Uterus (tissue), 4 donors: Measurements from ENCODE around the gene TTC23. TPM values are rescaled to one million over a fixed set of nuclear protein-coding genes. Genes with fewer than 3 reads are reported as not detected.

Experiments
- DNase-seq, 2 donors: peaks; one replicate each; pipeline ENCODE4 v3.0.0-alpha.2; 2019 to 2020
- H3K27ac ChIP-seq, 2 donors: fragments of 200-600 bp; sonication (generic); 1 replicate in 1 of 2; 2 replicates in 1 of 2; pipeline ENCODE4 v1.5.1; 2016 to 2018
- H3K27me3 ChIP-seq, 2 donors: fragments of 200-600 bp; sonication (generic); one replicate each; pipeline ENCODE4 v1.5.1; 2018 to 2019; ENCODE audit warnings: control low read depth in 1 of 2
- H3K36me3 ChIP-seq, 2 donors: fragments of 200-600 bp; sonication (generic); one replicate each; pipeline ENCODE4 v1.5.1; 2019; ENCODE audit warnings: control low read depth in 1 of 2
- H3K4me1 ChIP-seq, 2 donors: fragments of 200-600 bp; sonication (generic); one replicate each; pipeline ENCODE4 v1.5.1; 2018 to 2019; ENCODE audit warnings: control low read depth in 1 of 2
- H3K4me3 ChIP-seq, 2 donors: fragments of 200-600 bp; sonication (generic); 1 replicate in 1 of 2; 2 replicates in 1 of 2; pipeline ENCODE4 v1.5.1; 2018 to 2019; ENCODE audit warnings: mild to moderate bottlenecking in 1 of 2
- H3K9me3 ChIP-seq, 2 donors: fragments of 200-600 bp; sonication (generic); one replicate each; pipeline ENCODE4 v1.5.1; 2019; ENCODE audit warnings: control low read depth in 1 of 2
- POLR2A ChIP-seq, 2 donors: fragments of 450-650 bp; IDR thresholded peaks; one replicate each; pipeline ENCODE4 v1.6.1; 2016; ENCODE audit warnings: antibody characterized with exemption in 2 of 2, mild to moderate bottlenecking in 1 of 2, moderate library complexity in 1 of 2
- intact Hi-C: fragments of 100-400 bp; cut with DNase I; formaldehyde crosslinking; loops from one replicate; pipeline ENCODE4 v1.15.1; 2023; ENCODE audit warnings: low total_unique reads
- total RNA-seq, 4 donors: library from RNA; depleted of rRNA in 3 of 4; stranded (reverse); fragments of >200 nt in 3 of 4; gene quantifications; one replicate each; pipeline versions ENCODE4 v1.1.0 to v1.2.4, GENCODE V29; 2014 to 2023
- TF ChIP-seq, protein P1 (sequence below), 4 experiments: fragments of 200-600 bp in 2 of 4; fragments of 450-650 bp in 2 of 4; sonication (generic) in 2 of 4; IDR thresholded peaks; one replicate each; pipeline ENCODE4 v1.5.1; 2016 to 2019; ENCODE audit warnings: antibody characterized with exemption in 4 of 4, mild to moderate bottlenecking in 2 of 4, moderate library complexity in 1 of 4
- donor health status: DM: yes; HTN: yes; CAD: no.

The TTC23 gene
- total RNA-seq, 4 donors from 2014 or later: 10.0 to 54.1 (median 31.0) TPM

DNA sequence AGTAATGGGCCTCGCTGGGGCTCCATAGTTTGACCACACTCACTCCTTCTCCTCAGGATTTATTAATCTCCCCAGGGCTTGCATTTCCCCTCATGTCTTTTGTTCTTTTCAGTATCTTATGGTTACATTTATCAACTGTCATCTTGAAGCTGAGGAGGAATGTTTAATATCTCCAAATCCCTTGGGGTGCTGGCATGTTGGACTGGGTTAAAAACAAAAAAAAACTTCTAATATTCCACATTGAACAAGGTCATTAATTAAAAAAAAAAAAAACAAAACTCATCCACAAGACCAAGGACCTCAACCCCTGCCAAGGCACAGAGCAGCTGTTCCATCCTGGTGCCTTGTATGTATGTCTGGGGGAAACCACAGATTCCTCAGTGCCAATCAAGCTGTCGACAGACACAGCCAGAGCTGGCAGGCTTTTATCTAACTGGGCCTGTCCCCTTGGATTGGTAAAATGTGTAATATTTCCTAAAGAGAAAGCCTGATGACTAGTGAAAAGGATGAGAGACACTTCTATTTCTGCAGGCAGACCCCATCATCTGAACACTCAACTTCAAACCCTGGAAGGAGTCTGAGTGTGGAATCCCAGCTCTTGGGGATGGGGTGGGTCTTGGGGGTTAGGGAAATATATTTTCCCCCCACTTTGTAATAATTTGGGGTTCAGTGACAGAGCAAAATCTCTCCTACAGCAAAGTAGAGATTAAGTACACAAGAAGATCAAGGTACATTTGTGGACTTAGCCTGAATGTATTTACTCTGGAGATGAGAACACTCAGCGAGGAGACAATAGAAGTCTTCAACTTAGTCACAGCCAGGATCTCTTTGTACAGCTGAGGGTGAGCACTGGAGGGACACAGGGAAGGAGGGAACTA, 69.1 kb downstream of the TTC23 start:
- Histone ChIP-seq H3K4me3 (no peak overlapping the region), H3K27ac (peak overlapping the region in 1 of 2 donors; percentile 36), H3K4me1 (peaks cover 0 to 4% of the 10 kb centered on the region in 2 donors), H3K27me3 (no peaks in the 10 kb centered on the region), H3K9me3 (no peaks in the 10 kb centered on the region), H3K36me3 (no peaks in the 10 kb centered on the region)
- intact Hi-C loops: no loop called here
- DNase-seq: no peak
- TF ChIP-seq POLR2A (IDR thresholded peaks at IDR 0.05): no peak
- TF ChIP-seq, protein P1, sequence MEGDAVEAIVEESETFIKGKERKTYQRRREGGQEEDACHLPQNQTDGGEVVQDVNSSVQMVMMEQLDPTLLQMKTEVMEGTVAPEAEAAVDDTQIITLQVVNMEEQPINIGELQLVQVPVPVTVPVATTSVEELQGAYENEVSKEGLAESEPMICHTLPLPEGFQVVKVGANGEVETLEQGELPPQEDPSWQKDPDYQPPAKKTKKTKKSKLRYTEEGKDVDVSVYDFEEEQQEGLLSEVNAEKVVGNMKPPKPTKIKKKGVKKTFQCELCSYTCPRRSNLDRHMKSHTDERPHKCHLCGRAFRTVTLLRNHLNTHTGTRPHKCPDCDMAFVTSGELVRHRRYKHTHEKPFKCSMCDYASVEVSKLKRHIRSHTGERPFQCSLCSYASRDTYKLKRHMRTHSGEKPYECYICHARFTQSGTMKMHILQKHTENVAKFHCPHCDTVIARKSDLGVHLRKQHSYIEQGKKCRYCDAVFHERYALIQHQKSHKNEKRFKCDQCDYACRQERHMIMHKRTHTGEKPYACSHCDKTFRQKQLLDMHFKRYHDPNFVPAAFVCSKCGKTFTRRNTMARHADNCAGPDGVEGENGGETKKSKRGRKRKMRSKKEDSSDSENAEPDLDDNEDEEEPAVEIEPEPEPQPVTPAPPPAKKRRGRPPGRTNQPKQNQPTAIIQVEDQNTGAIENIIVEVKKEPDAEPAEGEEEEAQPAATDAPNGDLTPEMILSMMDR (IDR thresholded peaks at IDR 0.05): no peak

DNA sequence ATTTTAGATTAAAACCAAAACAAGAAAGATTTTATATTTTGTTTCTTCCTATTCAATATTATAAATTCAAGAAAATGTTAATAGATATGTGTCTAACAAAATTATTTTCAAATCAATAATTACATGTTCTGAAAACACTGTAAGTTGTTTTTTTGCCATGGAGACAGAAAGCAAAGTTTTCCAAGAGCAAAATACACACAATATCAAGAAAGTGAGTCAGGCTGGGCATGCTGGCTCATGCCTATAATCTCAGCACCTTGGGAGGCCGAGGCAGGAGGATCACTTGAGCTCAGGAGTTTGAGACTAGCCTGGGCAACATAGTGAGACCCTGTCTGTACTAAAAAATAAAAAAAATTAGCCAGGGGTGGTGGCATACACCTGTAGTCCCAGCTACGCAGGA, 71.7 kb downstream of the TTC23 start:
- H3K4me3 ChIP-seq: no peak overlapping the region
- no peaks in the 10 kb centered on the region for H3K27me3 ChIP-seq
- H3K27ac ChIP-seq: no peak overlapping the region
- no peaks in the 10 kb centered on the region for H3K36me3 ChIP-seq
- intact Hi-C loops: no loop called here
- peaks cover 0 to 4% of the 10 kb centered on the region in 2 donors for H3K4me1 ChIP-seq
- no peak for TF ChIP-seq POLR2A (IDR thresholded peaks at IDR 0.05)
- TF ChIP-seq, protein P1 (IDR thresholded peaks at IDR 0.05): no peak
- no peaks in the 10 kb centered on the region for H3K9me3 ChIP-seq
- DNase-seq: no peak

DNA sequence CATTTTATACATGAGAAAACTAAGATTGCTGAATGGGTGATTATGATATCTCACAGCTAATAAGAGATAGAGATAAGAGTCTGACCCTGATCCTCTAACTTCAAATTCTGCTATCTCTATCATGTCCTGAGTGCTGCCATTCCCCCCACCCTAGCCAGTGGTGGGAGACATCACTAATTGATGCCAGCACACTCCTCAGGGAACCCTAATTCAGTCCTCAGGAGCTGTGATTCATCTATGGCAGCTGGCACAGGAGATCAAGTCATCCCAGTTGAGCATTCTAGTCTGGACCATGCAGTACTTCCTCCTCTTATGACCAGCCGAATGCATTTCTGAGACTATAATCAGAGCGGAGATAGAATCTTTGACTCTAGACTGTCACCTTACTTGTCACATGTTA, 72.6 kb downstream of the TTC23 start:
- no peak overlapping the region for H3K4me3 ChIP-seq
- intact Hi-C loops: no loop called here
- no peaks in the 10 kb centered on the region for H3K36me3 ChIP-seq
- H3K9me3 ChIP-seq: no peaks in the 10 kb centered on the region
- no peak overlapping the region for H3K27ac ChIP-seq
- no peak for DNase-seq
- no peaks in the 10 kb centered on the region for H3K4me1 ChIP-seq
- no peak for TF ChIP-seq POLR2A (IDR thresholded peaks at IDR 0.05)
- TF ChIP-seq, protein P1 (IDR thresholded peaks at IDR 0.05): no peak
- no peaks in the 10 kb centered on the region for H3K27me3 ChIP-seq

DNA sequence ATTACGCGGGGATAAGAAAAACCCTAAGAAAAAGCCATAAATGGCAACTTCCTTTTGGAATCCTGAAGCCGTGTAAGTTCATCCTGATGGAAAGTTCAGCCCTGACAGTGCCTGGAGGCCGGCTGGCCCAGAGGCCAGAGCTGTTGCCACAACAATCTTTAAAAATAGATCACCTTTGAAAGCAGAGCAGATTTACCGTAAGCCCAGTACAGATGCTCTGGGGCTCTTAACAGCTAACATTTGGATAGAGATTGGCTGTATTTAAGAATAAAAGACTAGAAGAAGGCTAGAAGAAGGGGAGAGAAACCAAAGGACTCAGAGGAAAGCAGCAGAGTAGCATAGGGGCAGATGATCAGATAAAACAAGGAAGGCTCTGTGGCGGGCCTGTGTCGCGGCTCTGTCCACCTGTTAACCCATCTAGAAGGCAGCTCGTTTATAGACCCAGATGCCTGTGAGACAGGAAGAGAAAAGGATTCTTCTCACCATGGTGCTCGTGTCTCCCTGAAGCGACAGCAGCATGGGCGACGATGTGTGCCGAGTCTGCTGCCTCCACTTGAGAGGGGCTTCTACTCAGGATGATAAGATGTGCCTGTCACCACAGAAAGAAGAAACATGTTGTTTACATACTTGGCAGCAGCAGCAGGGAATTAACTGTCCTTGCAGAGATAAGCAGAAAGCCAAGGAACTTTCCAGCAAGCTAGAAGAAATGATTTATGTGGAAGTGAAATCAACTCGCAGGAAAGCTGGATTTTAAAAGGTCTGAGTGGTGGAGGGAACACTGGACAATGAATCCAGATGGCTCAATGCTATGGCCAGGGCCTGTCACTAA, 74.6 kb downstream of the TTC23 start:
- peak overlapping the region; percentile 72 to 83 for H3K27ac ChIP-seq
- no peaks in the 10 kb centered on the region for H3K27me3 ChIP-seq
- TF ChIP-seq, protein P1 (IDR thresholded peaks at IDR 0.05): no peak
- TF ChIP-seq POLR2A (IDR thresholded peaks at IDR 0.05): no peak
- H3K4me3 ChIP-seq: no peak overlapping the region
- H3K9me3 ChIP-seq: no peaks in the 10 kb centered on the region
- DNase-seq: no peak
- H3K36me3 ChIP-seq: no peaks in the 10 kb centered on the region
- H3K4me1 ChIP-seq: no peaks in the 10 kb centered on the region
- intact Hi-C loops: no loop called here

DNA sequence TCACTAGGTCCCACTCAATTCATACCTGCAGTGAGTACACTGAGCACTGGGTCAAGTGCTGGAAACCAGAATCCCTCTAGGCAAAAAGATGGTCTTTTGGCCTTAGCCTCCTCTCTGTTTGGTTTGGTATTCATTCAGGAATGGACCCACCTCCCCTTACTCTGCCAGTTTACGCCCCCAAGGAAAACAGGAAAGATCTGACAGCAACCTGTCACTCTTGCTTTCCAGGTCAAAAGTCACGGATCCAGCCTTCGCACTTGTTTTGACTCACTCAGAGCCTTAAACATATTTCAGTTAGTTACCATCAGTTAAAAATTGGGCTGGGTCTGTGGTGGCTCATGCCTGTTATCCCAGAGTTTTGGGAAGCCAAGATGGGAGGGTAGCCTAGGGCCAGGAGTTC, 76.4 kb downstream of the TTC23 start:
- Histone ChIP-seq H3K27ac (peak overlapping the region in 1 of 2 donors; percentile 35), H3K9me3 (no peaks in the 10 kb centered on the region), H3K4me1 (peaks cover 0 to 6% of the 10 kb centered on the region in 2 donors), H3K4me3 (no peak overlapping the region), H3K27me3 (no peaks in the 10 kb centered on the region), H3K36me3 (no peaks in the 10 kb centered on the region)
- intact Hi-C loops: no loop called here
- no peak for TF ChIP-seq POLR2A (IDR thresholded peaks at IDR 0.05)
- TF ChIP-seq, protein P1 (IDR thresholded peaks at IDR 0.05): no peak
- DNase-seq: no peak
